Activated naive CD4-positive, alpha-beta T cell treated with anti-CD3 and anti-CD28 coated beads, Interleukin-2, amount 50 U/mL, for 72 hours (primary cell): ENCODE data around the gene ACAP1. TPM values are rescaled to one million over a fixed set of nuclear protein-coding genes. Genes with fewer than 3 reads are reported as not detected.
"Not testable (repeated sequence)": the region's sequence is repeated elsewhere in the genome, so short reads cannot be mapped to it uniquely, and the experiment has no call there.

Experiments used
- ATAC-seq, 2 donors: fragments of 150-1000 bp; cut with Tn5 transposase; 2 replicates each; pipeline ENCODE4 v1.10.0; 2021; ENCODE audit warnings: mild to moderate bottlenecking in 2 of 2, moderate library complexity in 2 of 2
- DNase-seq, 2 donors: peaks; one replicate each; pipeline ENCODE4 v3.0.0; 2021 to 2022; ENCODE audit warnings: low spot score in 2 of 2
- H3K27ac Mint-ChIP-seq, 2 donors: one replicate each; pipeline ENCODE4 v1.8.0; 2022; ENCODE audit warnings: mild to moderate bottlenecking in 2 of 2, mixed read lengths in 2 of 2
- H3K36me3 Mint-ChIP-seq, 2 donors: one replicate each; pipeline ENCODE4 v1.8.0; 2022; ENCODE audit warnings: mixed read lengths in 2 of 2
- H3K9me3 Mint-ChIP-seq, 2 donors: one replicate each; pipeline ENCODE4 v1.8.0; 2022; ENCODE audit warnings: mixed read lengths in 2 of 2
- total RNA-seq, 2 donors: library from RNA; stranded (reverse); gene quantifications; one replicate each; pipeline ENCODE4 v1.2.3, GENCODE V29; 2022

ACAP1 gene
- total RNA-seq, 2 donors from 2014 or later, result 400 to 610 TPM

DNA sequence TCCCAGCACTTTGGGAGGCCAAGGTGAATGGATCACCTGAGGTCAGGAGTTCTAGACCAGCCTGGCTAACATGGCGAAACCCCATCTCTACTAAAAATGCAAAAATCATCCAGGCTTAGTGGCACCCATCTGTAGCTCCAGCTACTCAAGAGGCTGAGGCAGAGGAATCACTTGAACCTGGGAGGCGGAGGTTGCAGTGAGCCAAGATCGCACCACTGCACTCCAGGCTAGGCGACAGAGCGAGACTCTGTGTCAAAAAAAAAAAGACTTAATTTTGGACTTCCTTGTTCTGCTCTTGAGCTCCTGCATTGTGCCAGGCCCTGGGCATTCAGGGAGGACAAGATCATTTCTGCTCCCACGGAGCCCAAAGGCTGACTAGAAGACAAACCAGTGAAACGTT is 1.3 kb downstream of the ACAP1 start:
- Mint-ChIP-seq H3K36me3 (peaks cover 28% of the 10 kb centered on the region in 2 donors), H3K27ac (peak overlapping the region in 1 of 2 donors; percentile 91)
- not testable (repeated sequence) for DNase-seq, ATAC-seq, H3K9me3 Mint-ChIP-seq

DNA sequence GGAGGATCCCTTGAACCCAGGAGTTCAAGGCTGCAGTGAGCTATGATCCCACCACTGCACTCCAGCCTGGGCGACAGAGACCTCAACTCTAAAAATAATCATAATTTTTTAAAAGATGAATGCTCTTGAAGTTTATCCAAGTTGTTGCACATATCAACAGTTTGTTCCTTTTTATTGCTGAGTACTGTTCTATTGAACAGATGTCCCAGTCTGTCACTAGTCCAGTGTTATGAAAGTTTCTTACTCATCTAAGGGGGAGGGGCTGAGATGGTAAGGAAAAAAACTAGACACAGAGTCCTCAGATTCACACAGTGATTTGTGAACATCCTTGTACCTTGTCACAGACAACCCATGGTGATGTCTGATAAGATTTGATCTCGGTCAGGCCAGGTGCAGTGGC is 3.9 kb downstream of the ACAP1 start:
- Mint-ChIP-seq H3K36me3 (peaks cover 28 to 35% of the 10 kb centered on the region in 2 donors), H3K9me3 (no peaks in the 10 kb centered on the region), H3K27ac (peak overlapping the region in 1 of 2 donors; percentile 57)
- no peak for DNase-seq
- no peak for ATAC-seq

DNA sequence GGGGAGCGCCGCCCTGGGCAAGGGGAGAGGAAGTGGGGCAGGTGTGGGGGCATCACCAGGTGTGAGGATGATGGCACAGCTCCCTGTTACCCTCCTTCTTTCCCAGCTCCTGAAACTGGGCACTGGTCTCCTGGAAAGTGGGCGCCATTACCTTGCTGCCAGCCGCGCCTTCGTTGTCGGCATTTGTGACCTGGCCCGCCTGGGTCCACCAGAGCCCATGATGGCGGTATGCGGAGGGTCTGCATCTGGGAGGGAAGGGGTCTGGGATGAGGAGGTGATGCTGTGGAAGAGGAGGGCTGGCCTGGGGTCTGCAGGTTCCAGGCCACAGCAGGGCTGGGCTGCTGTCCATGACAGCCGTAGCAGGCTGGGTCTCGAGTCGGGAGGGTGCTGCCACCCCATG is 5.5 kb downstream of the ACAP1 start:
- peaks cover 22 to 34% of the 10 kb centered on the region in 2 donors for H3K36me3 Mint-ChIP-seq

DNA sequence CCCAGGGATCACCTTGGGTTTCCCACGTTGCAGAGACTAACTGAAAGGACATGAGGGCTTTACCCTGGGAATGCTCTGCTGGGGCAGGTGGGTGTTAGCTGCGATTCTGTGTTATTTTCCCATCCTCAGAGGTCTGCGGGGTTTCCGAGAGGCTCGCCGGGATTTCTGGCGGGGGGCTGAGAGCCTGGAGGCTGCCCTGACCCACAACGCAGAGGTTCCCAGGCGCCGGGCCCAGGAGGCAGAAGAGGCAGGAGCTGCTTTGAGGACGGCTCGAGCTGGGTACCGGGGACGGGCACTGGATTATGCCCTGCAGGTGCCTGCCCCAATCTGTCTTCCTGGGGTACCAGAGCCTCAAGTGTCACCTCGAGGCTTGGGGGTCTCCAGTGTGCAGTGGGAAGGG is 6.9 kb downstream of the ACAP1 start:
- Mint-ChIP-seq H3K27ac (peak overlapping the region in 1 of 2 donors; percentile 55), H3K9me3 (no peaks in the 10 kb centered on the region), H3K36me3 (peaks cover 15 to 22% of the 10 kb centered on the region in 2 donors)
- DNase-seq (no peak), ATAC-seq (no peak)

More for the DNA sequence above, 5.5 kb downstream of the ACAP1 start:
- DNase-seq (no peak), ATAC-seq (no peak)
- peak overlapping the region in 1 of 2 donors; percentile 71 for H3K27ac Mint-ChIP-seq
- no peaks in the 10 kb centered on the region for H3K9me3 Mint-ChIP-seq

DNA sequence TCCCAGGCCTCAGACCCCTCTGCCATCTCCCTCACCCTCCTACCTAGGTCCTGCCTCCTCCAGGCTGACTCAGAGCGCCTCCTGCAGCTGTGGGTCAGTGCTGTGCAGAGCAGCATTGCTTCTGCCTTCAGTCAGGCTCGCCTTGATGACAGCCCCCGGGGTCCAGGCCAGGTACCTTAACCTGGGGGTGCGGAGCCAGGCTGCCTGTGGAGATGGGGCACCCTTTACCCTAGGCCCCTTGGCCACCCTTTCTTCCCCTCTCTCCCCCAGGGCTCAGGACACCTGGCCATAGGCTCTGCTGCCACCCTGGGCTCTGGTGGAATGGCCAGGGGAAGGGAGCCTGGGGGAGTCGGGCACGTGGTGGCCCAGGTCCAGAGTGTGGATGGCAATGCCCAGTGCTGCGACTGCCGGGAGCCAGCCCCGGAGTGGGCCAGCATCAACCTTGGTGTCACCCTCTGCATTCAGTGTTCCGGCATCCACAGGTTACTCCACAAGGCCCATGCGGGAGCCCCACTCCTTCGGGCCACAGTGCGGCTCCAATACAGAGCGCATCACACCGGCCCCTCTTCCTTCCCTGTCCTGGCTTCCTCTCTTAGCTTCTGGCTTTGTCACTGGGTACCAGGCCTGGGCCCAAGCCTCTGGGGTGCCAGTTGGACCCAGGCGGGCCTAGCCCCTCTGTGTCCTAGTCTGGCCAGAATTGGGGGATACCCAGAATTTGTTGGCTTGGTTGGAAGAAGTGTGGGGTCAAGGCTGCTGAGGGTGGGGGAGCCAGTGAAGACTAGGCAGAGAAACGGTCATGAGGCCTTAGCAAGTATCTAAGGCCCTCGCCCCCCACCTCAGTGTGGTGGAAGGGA is 10.7 kb downstream of the ACAP1 start:
- no peaks in the 10 kb centered on the region for H3K9me3 Mint-ChIP-seq
- peaks cover 6 to 22% of the 10 kb centered on the region in 2 donors for H3K36me3 Mint-ChIP-seq
- DNase-seq (no peak), ATAC-seq (no peak)
- peak overlapping the region in 1 of 2 donors; percentile 62 for H3K27ac Mint-ChIP-seq

DNA sequence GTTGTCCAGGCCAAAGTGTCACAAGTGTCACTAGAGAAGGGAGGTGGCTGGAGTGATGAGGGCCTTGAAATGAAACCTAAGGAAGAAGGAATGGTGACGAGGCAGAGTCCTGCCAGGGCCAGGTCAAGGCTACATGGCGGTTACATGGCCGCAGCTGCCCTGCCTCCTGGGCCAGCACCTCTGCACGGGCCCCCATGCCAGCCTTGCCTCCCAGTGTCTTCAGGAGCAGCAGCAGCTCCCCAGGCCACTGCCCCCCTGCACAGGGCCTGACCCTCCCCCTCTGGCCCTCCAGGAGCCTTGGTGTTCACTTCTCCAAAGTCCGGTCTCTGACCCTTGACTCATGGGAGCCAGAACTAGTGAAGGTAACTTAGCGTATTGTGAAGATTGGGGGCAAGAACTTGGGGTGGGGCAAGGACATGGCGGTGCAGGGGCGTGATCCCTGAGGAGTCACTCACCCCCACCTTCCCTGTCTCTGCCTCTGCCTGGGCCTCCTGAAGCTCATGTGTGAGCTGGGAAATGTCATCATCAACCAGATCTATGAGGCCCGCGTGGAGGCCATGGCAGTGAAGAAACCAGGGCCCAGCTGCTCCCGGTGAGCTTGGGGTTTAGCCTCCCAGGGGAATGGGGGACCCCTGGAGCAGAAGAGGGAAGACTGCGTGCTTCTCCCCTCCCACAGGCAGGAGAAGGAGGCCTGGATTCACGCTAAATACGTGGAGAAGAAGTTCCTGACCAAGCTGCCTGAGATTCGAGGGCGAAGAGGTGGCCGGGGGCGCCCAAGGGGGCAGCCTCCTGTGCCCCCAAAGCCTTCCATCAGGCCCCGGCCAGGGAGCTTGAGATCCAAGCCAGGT is 11.5 kb downstream of the ACAP1 start:
- DNase-seq (no peak), ATAC-seq (no peak)
- Mint-ChIP-seq H3K27ac (peak overlapping the region in 1 of 2 donors; percentile 81), H3K9me3 (no peaks in the 10 kb centered on the region), H3K36me3 (peaks cover 9 to 29% of the 10 kb centered on the region in 2 donors)

DNA sequence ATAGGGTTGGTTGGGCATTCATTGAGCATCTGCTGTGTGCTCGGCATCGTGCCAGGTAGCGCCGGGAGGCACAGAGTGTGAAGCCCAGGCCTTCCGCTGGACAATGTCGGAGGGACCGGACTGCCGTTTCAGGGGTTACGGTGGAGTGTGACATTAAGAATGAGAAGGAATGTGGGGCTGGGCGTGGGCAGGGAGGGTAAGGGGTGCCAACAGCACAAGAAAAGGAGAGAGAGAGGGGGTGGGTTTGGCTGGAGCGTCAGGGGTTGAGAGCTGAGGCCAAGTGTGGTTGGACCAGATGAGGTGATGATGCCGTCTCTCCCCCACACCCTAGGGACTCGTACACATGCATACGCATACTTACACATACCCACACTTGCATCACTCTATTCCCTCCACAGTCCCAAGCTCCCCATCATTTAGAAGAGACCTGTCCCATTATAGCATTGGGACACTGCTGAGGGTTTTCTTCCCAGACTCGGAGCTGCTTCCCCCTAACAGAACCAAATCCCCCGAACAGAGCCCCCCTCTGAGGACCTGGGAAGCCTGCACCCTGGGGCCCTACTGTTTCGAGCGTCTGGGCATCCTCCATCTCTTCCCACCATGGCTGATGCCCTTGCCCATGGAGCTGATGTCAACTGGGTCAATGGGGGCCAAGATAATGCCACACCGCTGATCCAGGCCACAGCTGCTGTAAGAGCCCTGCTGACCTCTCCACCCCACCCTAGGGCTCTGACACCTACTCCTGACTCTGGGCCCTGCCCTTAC is 12.3 kb downstream of the ACAP1 start:
- DNase-seq, result no peak
- Mint-ChIP-seq H3K9me3 (no peaks in the 10 kb centered on the region), H3K27ac (peak overlapping the region in 1 of 2 donors; percentile 81), H3K36me3 (peaks cover 11 to 27% of the 10 kb centered on the region in 2 donors)
- no peak for ATAC-seq

DNA sequence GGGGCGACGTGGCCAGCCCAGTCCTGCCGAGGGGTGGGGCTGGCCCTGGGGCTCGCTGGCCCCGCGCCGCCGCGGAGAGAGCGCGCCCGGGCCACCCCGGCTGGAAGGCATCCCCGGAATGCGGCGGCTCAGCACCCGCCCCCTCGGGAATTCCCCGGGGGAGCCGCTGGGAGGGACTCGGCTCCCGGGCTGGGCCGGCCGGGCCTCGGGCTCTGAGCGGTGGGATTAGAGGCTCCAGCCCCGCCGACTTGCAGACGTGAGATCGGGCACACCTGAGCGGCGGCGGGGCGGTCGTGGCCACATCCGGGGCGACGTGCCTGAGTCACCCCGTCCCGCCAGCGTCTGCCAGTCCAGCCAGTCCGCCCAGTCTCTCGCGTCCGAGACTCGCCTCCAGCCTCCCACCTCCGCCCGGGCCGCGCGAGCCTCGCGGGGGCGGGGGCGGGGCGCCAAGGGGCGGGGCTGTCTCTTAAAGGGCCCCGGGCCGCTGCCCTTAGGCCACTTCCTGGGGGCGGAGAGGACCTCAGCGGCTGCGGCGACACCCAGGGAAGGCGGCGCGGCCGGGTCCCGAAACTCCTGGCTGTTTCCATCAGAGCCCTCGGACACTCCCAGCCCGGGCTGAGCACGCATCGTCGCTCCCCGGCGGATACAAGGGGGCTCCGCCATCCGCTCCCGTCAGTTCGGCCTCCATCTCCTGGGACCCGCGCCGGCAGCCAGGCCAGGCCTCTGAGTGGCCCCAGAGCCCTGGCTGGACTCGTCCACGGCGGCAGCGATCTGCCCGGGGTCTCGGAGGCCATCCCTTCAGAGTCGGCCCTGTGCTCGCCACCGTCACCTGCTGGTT is 15.6 kb downstream of the ACAP1 start, which contains the start of gene KCTD11:
TSS of gene KCTD11 (plus strand) at position 498 of the 838 bp plus-strand sequence.
- ATAC-seq, result peak; percentile 73 to 85
- no peaks in the 10 kb centered on the region for H3K9me3 Mint-ChIP-seq
- peaks cover 11 to 24% of the 10 kb centered on the region in 2 donors for H3K36me3 Mint-ChIP-seq
- peak within 1 kb of the TSS; percentile 87 to 96 for H3K27ac Mint-ChIP-seq
- DNase-seq, result peak; percentile 81 to 96

DNA sequence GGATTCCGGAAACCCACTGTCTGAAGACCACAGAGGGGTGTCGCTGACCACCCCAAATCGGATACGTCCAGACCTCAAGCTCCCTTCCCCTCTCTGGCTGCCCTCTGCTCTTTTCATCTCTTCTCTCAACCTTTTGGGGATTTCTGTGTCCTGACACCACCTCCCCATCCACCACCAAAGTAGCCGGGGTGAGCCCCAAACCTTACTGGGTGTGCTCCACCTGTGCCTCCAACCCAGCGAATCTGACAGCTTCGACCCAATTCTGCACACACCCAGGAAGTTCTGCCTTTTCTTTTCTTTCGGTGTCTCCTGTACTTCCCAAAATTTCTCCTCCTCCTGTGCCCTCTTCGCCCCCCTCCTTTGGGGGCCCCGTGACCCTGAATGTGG is 16.2 kb downstream of the ACAP1 start:
- H3K36me3 Mint-ChIP-seq, result peaks cover 11 to 24% of the 10 kb centered on the region in 2 donors
- DNase-seq (no peak), ATAC-seq (no peak)
- peak overlapping the region; percentile 87 to 96 for H3K27ac Mint-ChIP-seq
- H3K9me3 Mint-ChIP-seq, result no peaks in the 10 kb centered on the region

DNA sequence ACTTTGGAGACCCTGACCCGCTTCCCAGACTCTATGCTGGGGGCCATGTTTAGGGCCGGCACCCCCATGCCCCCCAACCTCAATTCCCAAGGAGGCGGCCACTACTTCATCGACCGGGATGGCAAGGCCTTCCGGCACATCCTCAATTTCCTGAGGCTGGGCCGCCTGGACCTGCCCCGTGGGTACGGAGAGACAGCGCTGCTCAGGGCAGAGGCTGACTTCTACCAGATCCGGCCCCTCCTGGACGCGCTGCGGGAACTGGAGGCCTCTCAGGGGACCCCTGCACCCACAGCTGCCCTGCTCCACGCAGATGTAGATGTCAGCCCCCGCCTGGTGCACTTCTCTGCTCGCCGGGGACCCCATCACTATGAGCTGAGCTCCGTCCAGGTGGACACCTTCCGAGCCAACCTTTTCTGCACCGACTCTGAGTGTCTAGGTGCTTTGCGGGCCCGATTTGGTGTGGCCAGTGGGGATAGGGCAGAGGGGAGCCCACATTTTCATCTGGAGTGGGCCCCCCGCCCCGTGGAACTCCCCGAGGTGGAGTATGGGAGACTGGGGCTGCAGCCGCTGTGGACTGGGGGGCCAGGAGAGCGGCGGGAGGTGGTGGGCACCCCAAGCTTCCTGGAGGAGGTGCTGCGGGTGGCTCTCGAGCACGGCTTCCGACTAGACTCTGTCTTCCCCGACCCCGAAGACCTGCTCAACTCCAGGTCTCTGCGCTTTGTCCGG is 16.7 kb downstream of the ACAP1 start:
- no peak for ATAC-seq

DNA sequence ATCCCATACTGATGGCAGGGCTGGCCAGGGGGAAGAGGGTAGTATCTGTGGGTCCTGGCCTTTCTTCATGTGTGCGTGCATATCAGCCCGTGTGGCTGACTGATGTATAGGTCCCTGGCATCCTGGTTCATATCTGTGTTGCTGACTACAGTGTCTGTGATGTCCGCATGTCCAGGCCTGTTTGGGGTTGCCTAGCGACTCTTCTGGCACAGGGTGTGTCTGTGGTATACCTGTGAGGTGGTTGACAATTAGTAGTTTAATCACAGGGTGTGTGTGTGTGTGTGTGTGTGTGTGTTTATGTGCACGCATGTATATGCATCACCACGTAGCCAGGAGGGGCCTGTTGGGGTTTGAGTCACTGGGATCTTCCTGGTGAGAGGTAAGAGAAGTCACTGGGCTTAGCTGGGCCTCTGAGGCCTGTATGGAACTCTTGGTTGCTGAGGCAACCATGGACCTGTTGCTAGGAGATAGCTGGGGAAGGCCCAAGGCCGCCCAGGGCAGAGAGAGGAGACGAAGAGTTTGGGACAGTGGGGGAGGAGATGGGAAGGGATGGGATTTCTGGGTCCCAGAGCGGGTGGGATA is 18.0 kb downstream of the ACAP1 start:
- peak overlapping the region; percentile 3 to 14 for H3K27ac Mint-ChIP-seq
- DNase-seq (no peak), ATAC-seq (peak; percentile 3 to 22)
- peaks cover 4 to 24% of the 10 kb centered on the region in 2 donors for H3K36me3 Mint-ChIP-seq
- H3K9me3 Mint-ChIP-seq, result no peaks in the 10 kb centered on the region

More for the DNA sequence above, 16.7 kb downstream of the ACAP1 start:
- peaks cover 8 to 24% of the 10 kb centered on the region in 2 donors for H3K36me3 Mint-ChIP-seq
- no peak for DNase-seq
- H3K9me3 Mint-ChIP-seq, result no peaks in the 10 kb centered on the region
- peak overlapping the region; percentile 87 to 96 for H3K27ac Mint-ChIP-seq

DNA sequence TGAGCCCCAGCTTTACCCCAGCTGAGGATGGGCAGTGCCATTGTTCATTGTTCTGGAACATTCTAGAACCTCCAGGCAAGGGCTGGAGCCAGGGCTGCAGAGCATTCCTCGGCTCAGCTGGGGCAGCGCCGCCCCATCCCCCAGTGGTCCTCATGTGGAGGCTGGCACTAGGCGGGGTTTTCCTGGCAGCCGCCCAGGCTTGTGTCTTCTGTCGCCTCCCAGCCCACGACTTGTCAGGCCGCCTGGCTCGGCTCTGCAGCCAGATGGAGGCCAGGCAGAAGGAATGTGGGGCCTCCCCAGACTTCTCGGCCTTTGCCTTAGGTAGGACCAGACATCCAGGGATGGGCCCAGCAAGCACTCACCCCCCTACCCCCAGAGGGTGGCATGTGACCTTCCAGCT is 18.7 kb downstream of the ACAP1 start, which contains the start of gene TMEM95:
TSS of gene TMEM95 (plus strand) at position 104 of the 400 bp plus-strand sequence. CDS start at position 153, 49 bp downstream.
- ATAC-seq, result no peak
- peaks cover 4 to 24% of the 10 kb centered on the region in 2 donors for H3K36me3 Mint-ChIP-seq
- H3K9me3 Mint-ChIP-seq, result no peaks in the 10 kb centered on the region
- peak within 1 kb of the TSS; percentile 14 to 29 for H3K27ac Mint-ChIP-seq
- no peak for DNase-seq

DNA sequence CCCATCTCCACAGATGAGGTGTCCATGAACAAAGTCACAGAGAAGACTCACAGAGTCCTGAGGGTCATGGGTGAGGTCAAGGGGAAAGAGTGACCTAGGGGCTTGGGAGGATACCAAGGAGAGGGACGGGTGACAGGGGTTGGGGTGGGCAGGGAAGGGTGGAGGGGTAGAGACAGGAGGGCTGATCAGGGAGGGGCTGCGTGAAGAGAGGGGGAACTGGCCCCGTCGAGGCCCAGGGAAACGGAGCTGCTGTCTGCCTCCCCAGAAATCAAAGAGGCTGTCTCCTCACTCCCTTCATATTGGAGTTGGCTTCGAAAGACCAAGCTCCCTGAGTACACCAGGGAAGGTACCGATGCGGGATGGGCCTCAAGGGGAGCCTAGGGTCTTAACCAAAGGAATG is 19.2 kb downstream of the ACAP1 start:
- no peak overlapping the region for H3K27ac Mint-ChIP-seq

DNA sequence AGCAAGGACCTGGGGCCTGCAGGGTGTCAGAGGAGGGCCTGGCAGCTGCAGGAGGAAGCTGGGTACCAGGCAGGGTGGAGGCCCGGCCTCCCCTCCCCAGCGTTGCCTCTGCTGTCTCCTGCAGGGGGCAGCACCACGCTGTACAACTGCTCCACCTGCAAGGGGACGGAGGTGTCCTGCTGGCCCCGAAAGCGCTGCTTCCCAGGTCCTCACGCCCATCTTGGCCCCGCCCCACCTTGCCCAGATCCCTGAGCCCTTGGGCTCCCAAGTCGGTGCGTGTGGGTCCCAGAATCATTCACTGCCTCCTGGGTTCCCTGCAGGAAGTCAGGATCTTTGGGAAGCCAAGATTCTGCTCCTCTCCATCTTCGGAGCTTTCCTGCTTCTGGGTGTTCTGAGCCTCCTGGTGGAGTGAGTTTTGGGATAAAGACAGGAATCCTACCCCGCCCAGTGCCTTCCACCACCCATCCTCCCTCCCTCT is 19.8 kb downstream of the ACAP1 start:
- DNase-seq (peak; percentile 86 to 93), ATAC-seq (peak; percentile 50 to 69)
- H3K27ac Mint-ChIP-seq, result no peak overlapping the region
- peaks cover 4 to 13% of the 10 kb centered on the region in 2 donors for H3K36me3 Mint-ChIP-seq
- H3K9me3 Mint-ChIP-seq, result no peaks in the 10 kb centered on the region

More for the DNA sequence above, 19.2 kb downstream of the ACAP1 start:
- DNase-seq (no peak), ATAC-seq (no peak)
- H3K36me3 Mint-ChIP-seq, result peaks cover 4 to 19% of the 10 kb centered on the region in 2 donors
- no peaks in the 10 kb centered on the region for H3K9me3 Mint-ChIP-seq
